HEK293 (cell line): ENCODE results near the gene GPR146.

Experiments used
- CTCF ChIA-PET: fragments of 350-600 bp; formaldehyde crosslinking; extraction: SDS; loops from one replicate; lab custom pipeline; 2021; ENCODE audit warnings: antibody characterized with exemption; lab: Yijun Ruan, JAX
- POLR2A ChIA-PET: fragments of 300-600 bp; formaldehyde crosslinking; extraction: SDS; loops from one replicate; lab custom pipeline; 2020; ENCODE audit warnings: antibody characterized with exemption, inconsistent platforms; lab: Yijun Ruan, JAX
- H3K27ac ChIP-seq: fragments of 200-500 bp; sonication (Bioruptor generic); 2 replicates; pipeline ENCODE4 v1.5.1; 2014; ENCODE audit warnings: low read depth, low read length, control low read depth, inconsistent platforms; ENCODE audit errors: extremely low read depth
- H3K36me3 ChIP-seq, 2 experiments: fragments of 200-500 bp in 1 of 2; sonication (Bioruptor generic) in 1 of 2; 1 replicate in 1 of 2; 2 replicates in 1 of 2; pipeline ENCODE4 v1.5.1; 2014 to 2017; ENCODE audit warnings: inconsistent platforms in 2 of 2, low read length in 2 of 2; ENCODE audit not compliant: control insufficient read depth in 2 of 2, insufficient read depth in 1 of 2
- H3K4me1 ChIP-seq: fragments of 200-500 bp; sonication (Bioruptor generic); 2 replicates; pipeline ENCODE4 v1.5.1; 2014; ENCODE audit warnings: mild to moderate bottlenecking, low read length, inconsistent platforms; ENCODE audit not compliant: control insufficient read depth, insufficient read depth
- H3K4me3 ChIP-seq: 2 replicates; pipeline ENCODE4 v1.5.1; 2011; ENCODE audit warnings: low read depth, mild to moderate bottlenecking, control low read depth, low read length, moderate library complexity
- H3K9me3 ChIP-seq: fragments of 200-500 bp; sonication (Bioruptor generic); 2 replicates; pipeline ENCODE4 v1.5.1; 2014; ENCODE audit warnings: low read depth, low read length, inconsistent platforms; ENCODE audit not compliant: control insufficient read depth, insufficient read depth
- EGR2 ChIP-seq: fragments of 450-650 bp; formaldehyde crosslinking; IDR thresholded peaks from 2 replicates; pipeline ENCODE4 v1.5.1; 2016; ENCODE audit warnings: low read depth, missing biosample characterization, missing genetic modification characterization
- FEZF1 ChIP-seq: fragments of 450-650 bp; formaldehyde crosslinking; IDR thresholded peaks from 2 replicates; pipeline ENCODE4 v1.5.1; 2016; ENCODE audit warnings: missing biosample characterization, missing genetic modification characterization
- GLI4 ChIP-seq: fragments of 450-650 bp; formaldehyde crosslinking; IDR thresholded peaks from 2 replicates; pipeline ENCODE4 v1.5.1; 2016; ENCODE audit warnings: missing biosample characterization, missing genetic modification characterization
- PRDM10 ChIP-seq: fragments of 450-650 bp; formaldehyde crosslinking; IDR thresholded peaks from 2 replicates; pipeline ENCODE4 v1.5.1; 2016; ENCODE audit warnings: missing biosample characterization, missing genetic modification characterization
- REST ChIP-seq: fragments of 450-650 bp; formaldehyde crosslinking; IDR thresholded peaks from 2 replicates; pipeline ENCODE4 v1.5.1; 2016; ENCODE audit warnings: missing biosample characterization, missing genetic modification characterization
- YY2 ChIP-seq: fragments of 450-650 bp; formaldehyde crosslinking; IDR thresholded peaks from 2 replicates; pipeline ENCODE4 v1.5.1; 2016; ENCODE audit warnings: missing biosample characterization, missing genetic modification characterization
- ZBTB20 ChIP-seq: fragments of 450-650 bp; formaldehyde crosslinking; IDR thresholded peaks from 2 replicates; pipeline ENCODE4 v1.5.1; 2016; ENCODE audit warnings: missing biosample characterization, missing genetic modification characterization
- ZBTB6 ChIP-seq: fragments of 450-650 bp; formaldehyde crosslinking; IDR thresholded peaks from 2 replicates; pipeline ENCODE4 v1.5.1; 2017; ENCODE audit warnings: missing biosample characterization, missing genetic modification characterization
- ZFP3 ChIP-seq: fragments of 450-650 bp; formaldehyde crosslinking; IDR thresholded peaks from 2 replicates; pipeline ENCODE4 v1.5.1; 2016; ENCODE audit warnings: low read depth, missing biosample characterization, missing genetic modification characterization
- ZNF112 ChIP-seq: fragments of 450-650 bp; formaldehyde crosslinking; IDR thresholded peaks from 2 replicates; pipeline ENCODE4 v1.5.0; 2017; ENCODE audit warnings: missing biosample characterization, missing genetic modification characterization
- ZNF175 ChIP-seq: fragments of 450-650 bp; formaldehyde crosslinking; IDR thresholded peaks from 2 replicates; pipeline ENCODE4 v1.5.1; 2016; ENCODE audit warnings: missing biosample characterization, missing genetic modification characterization
- ZNF2 ChIP-seq: fragments of 450-650 bp; formaldehyde crosslinking; IDR thresholded peaks from 2 replicates; pipeline ENCODE4 v1.5.1; 2016; ENCODE audit warnings: missing biosample characterization, missing genetic modification characterization
- ZNF202 ChIP-seq: fragments of 450-650 bp; formaldehyde crosslinking; IDR thresholded peaks from 2 replicates; pipeline ENCODE4 v1.5.1; 2016; ENCODE audit warnings: missing biosample characterization, missing genetic modification characterization, borderline replicate concordance
- ZNF248 ChIP-seq: fragments of 450-650 bp; formaldehyde crosslinking; IDR thresholded peaks from 2 replicates; pipeline ENCODE4 v1.5.1; 2017; ENCODE audit warnings: missing biosample characterization, missing genetic modification characterization
- ZNF324 ChIP-seq: fragments of 450-650 bp; formaldehyde crosslinking; IDR thresholded peaks from 2 replicates; pipeline ENCODE4 v1.5.1; 2016; ENCODE audit warnings: missing biosample characterization, missing genetic modification characterization
- ZNF335 ChIP-seq: fragments of 450-650 bp; formaldehyde crosslinking; conservative IDR thresholded peaks from 2 replicates; pipeline ENCODE4 v1.5.1; 2016; ENCODE audit warnings: missing biosample characterization, missing genetic modification characterization
- ZNF366 ChIP-seq: fragments of 450-650 bp; formaldehyde crosslinking; conservative IDR thresholded peaks from 2 replicates; pipeline ENCODE4 v1.5.1; 2016; ENCODE audit warnings: missing biosample characterization, missing genetic modification characterization
- ZNF549 ChIP-seq: fragments of 450-650 bp; IDR thresholded peaks from 2 replicates; pipeline ENCODE4 v1.5.1; 2018; ENCODE audit warnings: missing biosample characterization, missing genetic modification characterization, mild to moderate bottlenecking, inconsistent platforms, moderate library complexity
- ZNF571 ChIP-seq: fragments of 450-650 bp; formaldehyde crosslinking; IDR thresholded peaks from 2 replicates; pipeline ENCODE4 v1.5.0; 2017; ENCODE audit warnings: missing biosample characterization, missing genetic modification characterization
- ZNF692 ChIP-seq: fragments of 450-650 bp; formaldehyde crosslinking; IDR thresholded peaks from 2 replicates; pipeline ENCODE4 v1.5.1; 2016; ENCODE audit warnings: missing biosample characterization, missing genetic modification characterization
- ZNF707 ChIP-seq: fragments of 450-650 bp; formaldehyde crosslinking; IDR thresholded peaks from 2 replicates; pipeline ENCODE4 v1.5.1; 2016; ENCODE audit warnings: missing biosample characterization, missing genetic modification characterization
- TF ChIP-seq, protein P1 (sequence below): fragments of 450-650 bp; formaldehyde crosslinking; IDR thresholded peaks from 2 replicates; pipeline ENCODE4 v1.5.1; 2016; ENCODE audit warnings: missing biosample characterization, missing genetic modification characterization, borderline replicate concordance

The GPR146 gene

DNA sequence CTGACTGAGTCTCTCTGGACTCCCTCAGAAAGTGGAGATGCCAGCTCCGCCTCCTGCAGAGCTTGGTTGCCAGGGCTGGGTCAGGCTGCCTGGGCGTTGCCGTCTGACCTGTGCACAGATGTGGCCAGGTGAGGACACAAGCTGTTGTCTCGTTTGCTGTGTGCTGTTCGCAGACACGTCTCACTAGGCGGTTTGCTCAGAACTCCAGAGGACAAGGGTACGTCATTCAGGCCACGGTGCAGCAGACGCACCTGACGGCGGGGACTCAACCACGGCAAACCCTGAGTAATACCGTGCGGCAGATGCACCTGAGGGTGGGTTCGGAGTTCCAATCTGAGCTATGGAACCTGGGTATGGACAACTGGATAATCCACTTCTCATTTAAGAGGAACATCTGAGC is 55.3 kb downstream of the GPR146 start (continued):
- TF ChIP-seq ZNF202 (tag by site-specific recombination) (no peak), GLI4 (tag by site-specific recombination) (no peak), ZNF692 (no peak)
- TF ChIP-seq, protein P1, sequence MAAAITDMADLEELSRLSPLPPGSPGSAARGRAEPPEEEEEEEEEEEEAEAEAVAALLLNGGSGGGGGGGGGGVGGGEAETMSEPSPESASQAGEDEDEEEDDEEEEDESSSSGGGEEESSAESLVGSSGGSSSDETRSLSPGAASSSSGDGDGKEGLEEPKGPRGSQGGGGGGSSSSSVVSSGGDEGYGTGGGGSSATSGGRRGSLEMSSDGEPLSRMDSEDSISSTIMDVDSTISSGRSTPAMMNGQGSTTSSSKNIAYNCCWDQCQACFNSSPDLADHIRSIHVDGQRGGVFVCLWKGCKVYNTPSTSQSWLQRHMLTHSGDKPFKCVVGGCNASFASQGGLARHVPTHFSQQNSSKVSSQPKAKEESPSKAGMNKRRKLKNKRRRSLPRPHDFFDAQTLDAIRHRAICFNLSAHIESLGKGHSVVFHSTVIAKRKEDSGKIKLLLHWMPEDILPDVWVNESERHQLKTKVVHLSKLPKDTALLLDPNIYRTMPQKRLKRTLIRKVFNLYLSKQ (tag by site-specific recombination), result no peak

GRCh38 chr7:1100386-1100785 is 56.0 kb downstream of the GPR146 start:
- no peaks in the 10 kb centered on the region for H3K9me3 ChIP-seq
- TF ChIP-seq ZNF248 (tag by site-specific recombination) (no peak), YY2 (no peak), EGR2 (no peak)
- no peaks in the 10 kb centered on the region; the same call in 1 of the 2 replicates for H3K4me1 ChIP-seq
- no peak overlapping the region; the same call in 1 of the 2 replicates for H3K27ac ChIP-seq
- H3K36me3 ChIP-seq, result peaks cover 0 to 5% of the 10 kb centered on the region in 2 experiments; a peak in 1 of 3 replicates
- ChIA-PET POLR2A (no interaction called here), CTCF (interaction anchor here (0.7 to 1.9 kb wide), 2 partner anchors 13 to 74 kb away, joined by 3 to 6 read pairs; partner anchors contain the start of gene GPER1)
- no peak overlapping the region for H3K4me3 ChIP-seq

DNA sequence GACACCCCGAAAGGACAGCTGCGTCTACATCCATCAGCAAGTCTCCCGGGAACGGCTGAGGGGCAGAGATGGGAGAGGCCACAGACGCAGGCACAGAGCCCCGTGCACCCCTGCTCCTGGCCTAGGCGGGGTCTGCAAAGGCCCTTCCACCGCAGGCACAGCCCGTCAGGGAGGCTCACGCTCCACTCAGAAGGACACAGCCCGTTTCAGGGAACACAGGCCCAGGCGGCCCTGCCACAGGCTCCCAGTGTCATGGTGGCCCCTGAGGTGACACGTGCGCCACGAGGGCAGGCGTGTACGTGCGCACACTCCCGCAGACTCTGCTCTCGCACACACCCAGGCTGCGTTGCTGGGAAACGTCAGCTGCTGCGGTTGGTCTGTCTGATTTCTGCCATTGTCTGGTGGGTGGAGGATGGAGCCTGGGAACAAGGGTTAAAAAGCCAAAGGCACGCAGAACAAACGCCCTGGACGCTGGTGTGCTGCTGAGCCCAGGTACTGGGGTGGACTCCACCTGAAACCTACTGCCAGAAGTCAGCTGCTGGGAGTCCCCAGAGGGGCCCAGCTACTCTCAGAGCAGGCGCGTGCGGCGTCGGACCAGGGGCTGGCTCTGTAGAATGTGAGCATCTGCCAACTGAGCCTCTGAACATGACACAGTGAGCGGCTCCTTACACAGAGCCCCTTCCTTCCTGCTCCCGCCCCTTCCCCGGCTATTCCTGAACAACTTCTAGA is 56.7 kb downstream of the GPR146 start:
- no peaks in the 10 kb centered on the region; the same call in 1 of the 2 replicates for H3K4me1 ChIP-seq
- CTCF ChIA-PET, result interaction anchor here (0.9 to 1.9 kb wide), 4 partner anchors 13 to 75 kb away, joined by 3 to 8 read pairs (median 5); partner anchors contain the start of gene GPER1
- H3K36me3 ChIP-seq, result peaks cover 0 to 5% of the 10 kb centered on the region in 2 experiments; a peak in 1 of 3 replicates
- no peak for TF ChIP-seq ZNF324 (tag by site-specific recombination)
- TF ChIP-seq ZBTB20 (tag by site-specific recombination), result no peak
- TF ChIP-seq REST (tag by site-specific recombination), result no peak
- no peak for TF ChIP-seq ZNF112
- TF ChIP-seq ZBTB6 (tag by site-specific recombination), result no peak
- no peak for TF ChIP-seq ZNF549 (tag by site-specific recombination)
- TF ChIP-seq ZNF335 (tag by site-specific recombination), result no peak
- no peak for TF ChIP-seq ZFP3 (tag by site-specific recombination)
- no peak for TF ChIP-seq FEZF1 (tag by site-specific recombination)
- no peak for TF ChIP-seq ZNF707
- no peak for TF ChIP-seq ZNF571 (tag by site-specific recombination)
- no peak for TF ChIP-seq ZNF2 (tag by site-specific recombination)
- TF ChIP-seq ZNF366 (tag by site-specific recombination), result no peak
- TF ChIP-seq ZNF175 (tag by site-specific recombination), result no peak
- TF ChIP-seq PRDM10 (tag by site-specific recombination), result no peak
- H3K27ac ChIP-seq, result no peak overlapping the region
- POLR2A ChIA-PET, result no interaction called here
- H3K4me3 ChIP-seq, result no peak overlapping the region
- H3K9me3 ChIP-seq, result no peaks in the 10 kb centered on the region
